OCI-LY7 (cell line): Measurements from ENCODE around the gene RUNX1. TPM values are rescaled to one million over a fixed set of nuclear protein-coding genes. Genes with fewer than 3 reads are reported as not detected.

Source experiments
- BruUV-seq: library from RNA; stranded (reverse); fragments of 400-500 nt; replicated peaks from 2 replicates; lab custom pipeline; 2021; lab: Mats Ljungman, UMichigan
- CTCF ChIA-PET: fragments of 300-600 bp; sonication (Branson Sonifier 250); formaldehyde crosslinking; loops from one replicate; lab custom pipeline; 2022; ENCODE audit warnings: antibody characterized with exemption; ENCODE audit not compliant: unreplicated experiment; lab: Charles Lee
- POLR2A ChIA-PET: fragments of 300-600 bp; sonication (Branson Sonifier 250); formaldehyde crosslinking; loops from one replicate; lab custom pipeline; 2022; ENCODE audit warnings: antibody characterized with exemption; lab: Charles Lee
- DNase-seq: peaks from one replicate; pipeline ENCODE4 v3.0.0-alpha.2; 2015; ENCODE audit warnings: low spot score
- H2AFZ ChIP-seq: fragments of 200-600 bp; sonication (generic), shearing (Covaris generic); 2 replicates; pipeline ENCODE4 v1.6.1; 2014; ENCODE audit warnings: mild to moderate bottlenecking, antibody characterized with exemption, low read length, moderate library complexity
- H3K27ac ChIP-seq: fragments of 200-600 bp; sonication (generic); 2 replicates; pipeline ENCODE4 v1.5.1; 2014; ENCODE audit warnings: mixed run types, low read depth, mild to moderate bottlenecking, moderate library complexity, low read length, inconsistent platforms; ENCODE audit not compliant: poor library complexity, severe bottlenecking
- H3K36me3 ChIP-seq: fragments of 200-600 bp; sonication (generic); 2 replicates; pipeline ENCODE4 v1.6.1; 2014; ENCODE audit warnings: mild to moderate bottlenecking, antibody characterized with exemption, low read length, moderate library complexity, mixed read lengths; ENCODE audit not compliant: insufficient read depth
- H3K4me1 ChIP-seq: fragments of 200-600 bp; sonication (generic); 2 replicates; pipeline ENCODE4 v1.5.1; 2014; ENCODE audit warnings: mild to moderate bottlenecking, low read length; ENCODE audit not compliant: insufficient read depth, poor library complexity, severe bottlenecking
- H3K4me2 ChIP-seq: fragments of 200-600 bp; sonication (generic); 2 replicates; pipeline ENCODE4 v1.6.1; 2014; ENCODE audit warnings: mild to moderate bottlenecking, low read length
- H3K4me3 ChIP-seq: fragments of 200-600 bp; sonication (generic); 2 replicates; pipeline ENCODE4 v1.5.1; 2014; ENCODE audit warnings: mild to moderate bottlenecking, low read depth, low read length; ENCODE audit not compliant: poor library complexity, severe bottlenecking
- H3K79me2 ChIP-seq: fragments of 200-600 bp; sonication (generic); 2 replicates; pipeline ENCODE4 v1.6.1; 2016; ENCODE audit warnings: low read depth, mild to moderate bottlenecking, low read length, moderate library complexity, mixed read lengths; ENCODE audit not compliant: insufficient read depth
- H3K9me2 ChIP-seq: fragments of 200-600 bp; sonication (generic); 2 replicates; pipeline ENCODE4 v1.6.1; 2016; ENCODE audit warnings: mild to moderate bottlenecking, low read length, mixed read lengths; ENCODE audit not compliant: insufficient read depth
- H3K9me3 ChIP-seq: fragments of 200-600 bp; sonication (generic); 2 replicates; pipeline ENCODE4 v1.6.1; 2014; ENCODE audit warnings: mild to moderate bottlenecking, mixed run types, low read length, mixed read lengths
- H4K20me1 ChIP-seq: fragments of 200-600 bp; sonication (generic); 2 replicates; pipeline ENCODE4 v1.6.1; 2014; ENCODE audit warnings: mild to moderate bottlenecking, antibody characterized with exemption, low read length, moderate library complexity, mixed read lengths; ENCODE audit not compliant: insufficient read depth
- EZH2phosphoT487 ChIP-seq: fragments of 200-600 bp; sonication (generic); IDR thresholded peaks from 2 replicates; pipeline ENCODE4 v1.6.1; 2018; ENCODE audit warnings: low read depth, borderline replicate concordance, mild to moderate bottlenecking, mixed run types, antibody characterized with exemption, low read length, moderate library complexity, mixed read lengths
- intact Hi-C: fragments of 100-400 bp; cut with micrococcal nuclease; formaldehyde crosslinking; loops from one replicate; pipeline ENCODE4 v1.10.0; 2022; ENCODE audit not compliant: unreplicated experiment
- total RNA-seq, 2 experiments: library from RNA; depleted of rRNA in 1 of 2; stranded (reverse); fragments of >200 nt in 1 of 2; shearing (Covaris generic) in 1 of 2; gene quantifications; 2 replicates each; pipeline ENCODE4 v1.2.3, GENCODE V29; 2014 to 2022
- TF ChIP-seq, protein P1 (sequence below): fragments of 200-600 bp; sonication (generic); conservative IDR thresholded peaks from 2 replicates; pipeline ENCODE4 v1.5.1; 2014; ENCODE audit warnings: mild to moderate bottlenecking, antibody characterized with exemption, low read length, moderate library complexity, mixed read lengths

Gene RUNX1
- total RNA-seq, 2 experiments from 2014 or later = 30.5 to 40.8 TPM

DNA sequence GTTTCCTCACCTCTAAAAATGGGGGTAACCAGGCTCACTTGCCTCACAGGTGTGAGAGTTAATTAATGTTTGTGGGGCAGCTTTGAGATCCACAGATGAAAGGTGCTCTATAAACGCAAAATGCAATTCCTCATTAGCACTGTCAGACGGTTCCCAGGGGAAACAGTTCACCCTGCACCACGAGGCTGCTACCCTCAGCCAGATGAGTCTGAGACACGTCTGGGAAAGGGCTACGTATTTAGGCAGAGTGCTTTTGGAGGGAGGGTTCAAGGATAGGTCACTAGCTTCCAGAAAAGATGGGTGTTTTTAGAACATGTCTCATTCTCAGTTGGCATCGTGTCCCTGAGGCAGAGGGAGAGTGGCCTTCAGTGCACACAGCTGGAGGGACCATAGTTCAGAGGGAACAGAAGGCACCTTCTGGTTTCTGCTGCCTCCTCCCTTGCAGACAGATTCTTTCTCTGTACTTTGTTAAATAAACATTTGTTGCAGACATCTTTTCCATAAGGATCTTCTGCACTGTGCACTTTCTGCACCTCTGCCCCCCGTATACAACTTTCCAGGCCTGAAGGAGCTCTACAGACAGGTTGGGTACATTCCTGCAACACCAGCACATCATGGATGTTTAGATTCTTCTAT is 240.4 kb downstream of the RUNX1 start:
- H3K9me2 ChIP-seq = no peaks in the 10 kb centered on the region
- BruUV-seq = no TSS peak
- H3K4me1 ChIP-seq = peaks cover 18% of the 10 kb centered on the region
- H3K9me3 ChIP-seq = no peaks in the 10 kb centered on the region
- peak; percentile 8 for DNase-seq
- H3K4me2 ChIP-seq = no peak overlapping the region
- H3K4me3 ChIP-seq = no peak overlapping the region
- peaks cover 19% of the 10 kb centered on the region for H3K36me3 ChIP-seq
- intact Hi-C loops = no loop called here
- H2AFZ ChIP-seq = no peak overlapping the region
- no peaks in the 10 kb centered on the region for H4K20me1 ChIP-seq
- TF ChIP-seq, protein P1, sequence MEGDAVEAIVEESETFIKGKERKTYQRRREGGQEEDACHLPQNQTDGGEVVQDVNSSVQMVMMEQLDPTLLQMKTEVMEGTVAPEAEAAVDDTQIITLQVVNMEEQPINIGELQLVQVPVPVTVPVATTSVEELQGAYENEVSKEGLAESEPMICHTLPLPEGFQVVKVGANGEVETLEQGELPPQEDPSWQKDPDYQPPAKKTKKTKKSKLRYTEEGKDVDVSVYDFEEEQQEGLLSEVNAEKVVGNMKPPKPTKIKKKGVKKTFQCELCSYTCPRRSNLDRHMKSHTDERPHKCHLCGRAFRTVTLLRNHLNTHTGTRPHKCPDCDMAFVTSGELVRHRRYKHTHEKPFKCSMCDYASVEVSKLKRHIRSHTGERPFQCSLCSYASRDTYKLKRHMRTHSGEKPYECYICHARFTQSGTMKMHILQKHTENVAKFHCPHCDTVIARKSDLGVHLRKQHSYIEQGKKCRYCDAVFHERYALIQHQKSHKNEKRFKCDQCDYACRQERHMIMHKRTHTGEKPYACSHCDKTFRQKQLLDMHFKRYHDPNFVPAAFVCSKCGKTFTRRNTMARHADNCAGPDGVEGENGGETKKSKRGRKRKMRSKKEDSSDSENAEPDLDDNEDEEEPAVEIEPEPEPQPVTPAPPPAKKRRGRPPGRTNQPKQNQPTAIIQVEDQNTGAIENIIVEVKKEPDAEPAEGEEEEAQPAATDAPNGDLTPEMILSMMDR = no peak
- TF ChIP-seq EZH2phosphoT487 = no peak
- no peak overlapping the region for H3K27ac ChIP-seq
- H3K79me2 ChIP-seq = no peaks in the 10 kb centered on the region
- ChIA-PET POLR2A (interaction anchor here (0.5 kb wide), 1 partner anchor 45 kb away, joined by 7 read pairs; no protein-coding TSS in a partner anchor), CTCF (no interaction called here)

DNA sequence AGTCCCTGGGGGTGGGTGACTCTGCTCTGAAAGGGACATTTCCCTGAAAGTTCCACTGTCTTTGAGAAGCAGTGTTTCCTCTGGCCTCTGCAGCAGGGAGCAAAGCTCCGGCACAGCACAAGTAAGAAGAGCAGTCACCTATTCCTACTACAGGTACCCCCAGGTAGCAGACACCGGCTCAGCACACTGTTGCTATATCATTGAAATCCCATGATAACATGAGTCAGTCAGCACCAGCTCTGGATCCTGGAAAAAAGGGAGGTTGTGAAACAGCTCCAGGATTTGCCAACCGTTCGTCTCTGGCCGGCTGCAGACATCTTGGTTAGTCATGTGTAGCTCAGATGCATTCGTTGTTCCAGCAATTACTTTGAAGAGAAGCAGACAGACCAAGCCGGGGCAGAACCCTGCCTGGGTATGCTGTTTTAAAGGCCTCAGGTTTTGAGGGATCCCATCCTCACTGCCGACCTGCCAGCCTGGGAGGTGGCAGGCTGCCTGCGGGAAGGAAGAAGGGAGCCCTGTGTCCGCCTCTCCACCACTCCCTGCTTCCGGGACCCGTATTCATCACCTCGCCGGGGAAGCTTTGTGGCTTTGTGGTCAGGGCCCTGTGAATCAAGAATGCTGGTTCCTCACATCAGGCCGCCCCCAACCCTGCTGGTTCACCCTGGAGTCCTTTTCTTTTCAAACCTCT is 241.1 kb downstream of the RUNX1 start:
- Histone ChIP-seq H3K4me3 (no peak overlapping the region), H2AFZ (no peak overlapping the region), H3K9me2 (no peaks in the 10 kb centered on the region), H3K9me3 (no peaks in the 10 kb centered on the region), H3K4me2 (no peak overlapping the region), H3K4me1 (peaks cover 18% of the 10 kb centered on the region), H3K36me3 (peaks cover 17% of the 10 kb centered on the region), H3K27ac (no peak overlapping the region), H3K79me2 (no peaks in the 10 kb centered on the region), H4K20me1 (no peaks in the 10 kb centered on the region)
- intact Hi-C loops = no loop called here
- no TSS peak for BruUV-seq
- TF ChIP-seq EZH2phosphoT487 = no peak
- TF ChIP-seq, protein P1 = no peak
- POLR2A ChIA-PET = no interaction called here
- peak; percentile 15 for DNase-seq
- CTCF ChIA-PET = no interaction called here
